ENCODE measurements around the gene IFNW1. TPM values are rescaled to one million over a fixed set of nuclear protein-coding genes. Genes with fewer than 3 reads are reported as not detected.
"Not testable (repeated sequence)": the region's sequence is repeated elsewhere in the genome, so short reads cannot be mapped to it uniquely, and the experiment has no call there.

IFNW1 gene
- not detected for polyA plus RNA-seq

GRCh38 chr9:21141427-21141882 is at the start of gene IFNW1:
TSS of gene IFNW1 (minus strand) at chr9:21141832. CDS start at chr9:21141570, 262 bp downstream.
- Histone ChIP-seq H3K27me3 (ENCODE audit: control insufficient read depth in 1 of 2, insufficient read depth in 2 of 2, low read length in 2 of 2) (no peaks in the 10 kb centered on the region), H3K4me1 (ENCODE audit: control insufficient read depth in 2 of 2, insufficient read depth in 2 of 2, low read length in 1 of 2) (no peaks in the 10 kb centered on the region), H3K9me3 (ENCODE audit: control insufficient read depth in 2 of 2, insufficient read depth in 1 of 2, low read depth in 1 of 2, low read length in 1 of 2) (no peaks in the 10 kb centered on the region), H3K27ac (ENCODE audit: low read depth in 2 of 2, low read length in 1 of 2) (no peak within 1 kb of the TSS), H3K4me3 (ENCODE audit: low read depth in 1 of 2, low read length in 2 of 2) (no peak within 1 kb of the TSS), H3K36me3 (ENCODE audit: control insufficient read depth in 2 of 2, insufficient read depth in 2 of 2, low read length in 1 of 2) (no peaks in the 10 kb centered on the region)
- WGBS, 2 donors, result 20 to 30% methylated on average over 1 of the region's 1 CpG

GRCh38 chr9:21187487-21187886 is 45.9 kb upstream of the IFNW1 start, which contains the start of gene IFNA4:
TSS of gene IFNA4 (minus strand) at chr9:21187587. CDS start at chr9:21187531, 56 bp downstream.
- 82 to 86% methylated on average over 3 of the region's 3 CpGs for WGBS, 2 donors

GRCh38 chr9:21182810-21183736 is 41.4 kb upstream of the IFNW1 start:
- not testable (repeated sequence) for H3K27me3 ChIP-seq (ENCODE audit: control insufficient read depth in 1 of 2, insufficient read depth in 2 of 2, low read length in 2 of 2); H3K9me3 ChIP-seq (ENCODE audit: control insufficient read depth in 2 of 2, insufficient read depth in 1 of 2, low read depth in 1 of 2, low read length in 1 of 2); H3K36me3 ChIP-seq (ENCODE audit: control insufficient read depth in 2 of 2, insufficient read depth in 2 of 2, low read length in 1 of 2); H3K27ac ChIP-seq (ENCODE audit: low read depth in 2 of 2, low read length in 1 of 2); H3K4me3 ChIP-seq (ENCODE audit: low read depth in 1 of 2, low read length in 2 of 2); H3K4me1 ChIP-seq (ENCODE audit: control insufficient read depth in 2 of 2, insufficient read depth in 2 of 2, low read length in 1 of 2)
- 43 to 49% methylated on average over 4 of the region's 4 CpGs for WGBS, 2 donors

More at GRCh38 chr9:21187487-21187886, 45.9 kb upstream of the IFNW1 start, which contains the start of gene IFNA4:
- H3K4me3 ChIP-seq (ENCODE audit: low read depth in 1 of 2, low read length in 2 of 2); H3K27ac ChIP-seq (ENCODE audit: low read depth in 2 of 2, low read length in 1 of 2); H3K36me3 ChIP-seq (ENCODE audit: control insufficient read depth in 2 of 2, insufficient read depth in 2 of 2, low read length in 1 of 2); H3K27me3 ChIP-seq (ENCODE audit: control insufficient read depth in 1 of 2, insufficient read depth in 2 of 2, low read length in 2 of 2); H3K9me3 ChIP-seq (ENCODE audit: control insufficient read depth in 2 of 2, insufficient read depth in 1 of 2, low read depth in 1 of 2, low read length in 1 of 2); H3K4me1 ChIP-seq (ENCODE audit: control insufficient read depth in 2 of 2, insufficient read depth in 2 of 2, low read length in 1 of 2): not testable (repeated sequence)

GRCh38 chr9:21174671-21175070 is 33.0 kb upstream of the IFNW1 start:
- H3K27ac ChIP-seq (ENCODE audit: low read depth in 2 of 2, low read length in 1 of 2), result no peak overlapping the region
- 82 to 90% methylated on average over 2 of the region's 2 CpGs for WGBS, 2 donors
- H3K4me3 ChIP-seq (ENCODE audit: low read depth in 1 of 2, low read length in 2 of 2), result no peak overlapping the region
- no peaks in the 10 kb centered on the region for H3K36me3 ChIP-seq (ENCODE audit: control insufficient read depth in 2 of 2, insufficient read depth in 2 of 2, low read length in 1 of 2)
- H3K4me1 ChIP-seq (ENCODE audit: control insufficient read depth in 2 of 2, insufficient read depth in 2 of 2, low read length in 1 of 2), result no peaks in the 10 kb centered on the region
- H3K9me3 ChIP-seq (ENCODE audit: control insufficient read depth in 2 of 2, insufficient read depth in 1 of 2, low read depth in 1 of 2, low read length in 1 of 2), result no peaks in the 10 kb centered on the region
- H3K27me3 ChIP-seq (ENCODE audit: control insufficient read depth in 1 of 2, insufficient read depth in 2 of 2, low read length in 2 of 2), result no peaks in the 10 kb centered on the region

GRCh38 chr9:21172156-21172555 is 30.5 kb upstream of the IFNW1 start:
- Histone ChIP-seq H3K9me3 (ENCODE audit: control insufficient read depth in 2 of 2, insufficient read depth in 1 of 2, low read depth in 1 of 2, low read length in 1 of 2) (no peaks in the 10 kb centered on the region), H3K27me3 (ENCODE audit: control insufficient read depth in 1 of 2, insufficient read depth in 2 of 2, low read length in 2 of 2) (no peaks in the 10 kb centered on the region), H3K4me3 (ENCODE audit: low read depth in 1 of 2, low read length in 2 of 2) (no peak overlapping the region), H3K36me3 (ENCODE audit: control insufficient read depth in 2 of 2, insufficient read depth in 2 of 2, low read length in 1 of 2) (no peaks in the 10 kb centered on the region), H3K27ac (ENCODE audit: low read depth in 2 of 2, low read length in 1 of 2) (no peak overlapping the region), H3K4me1 (ENCODE audit: control insufficient read depth in 2 of 2, insufficient read depth in 2 of 2, low read length in 1 of 2) (no peaks in the 10 kb centered on the region)
- 84 to 85% methylated on average over 3 of the region's 3 CpGs for WGBS, 2 donors

- Histone ChIP-seq H3K27me3 (ENCODE audit: control insufficient read depth in 1 of 2, insufficient read depth in 2 of 2, low read length in 2 of 2) (no peaks in the 10 kb centered on the region), H3K4me1 (ENCODE audit: control insufficient read depth in 2 of 2, insufficient read depth in 2 of 2, low read length in 1 of 2) (no peaks in the 10 kb centered on the region), H3K4me3 (ENCODE audit: low read depth in 1 of 2, low read length in 2 of 2) (no peak overlapping the region), H3K27ac (ENCODE audit: low read depth in 2 of 2, low read length in 1 of 2) (no peak overlapping the region), H3K9me3 (ENCODE audit: control insufficient read depth in 2 of 2, insufficient read depth in 1 of 2, low read depth in 1 of 2, low read length in 1 of 2) (no peaks in the 10 kb centered on the region), H3K36me3 (ENCODE audit: control insufficient read depth in 2 of 2, insufficient read depth in 2 of 2, low read length in 1 of 2) (no peaks in the 10 kb centered on the region)
- whole genome bisulfite sequencing, 2 donors, result 76 to 85% methylated on average over 1 of the region's 1 CpG
Measured at GRCh38 chr9:21171351-21171750, 29.7 kb upstream of the IFNW1 start.

GRCh38 chr9:21166560-21166959 is 24.9 kb upstream of the IFNW1 start, which contains the start of gene IFNA21:
TSS of gene IFNA21 (minus strand) at chr9:21166660. CDS start at chr9:21166612, 48 bp downstream.
- H3K36me3 ChIP-seq (ENCODE audit: control insufficient read depth in 2 of 2, insufficient read depth in 2 of 2, low read length in 1 of 2); H3K27me3 ChIP-seq (ENCODE audit: control insufficient read depth in 1 of 2, insufficient read depth in 2 of 2, low read length in 2 of 2); H3K4me1 ChIP-seq (ENCODE audit: control insufficient read depth in 2 of 2, insufficient read depth in 2 of 2, low read length in 1 of 2); H3K9me3 ChIP-seq (ENCODE audit: control insufficient read depth in 2 of 2, insufficient read depth in 1 of 2, low read depth in 1 of 2, low read length in 1 of 2); H3K4me3 ChIP-seq (ENCODE audit: low read depth in 1 of 2, low read length in 2 of 2); H3K27ac ChIP-seq (ENCODE audit: low read depth in 2 of 2, low read length in 1 of 2): not testable (repeated sequence)
- 73 to 88% methylated on average over 2 of the region's 2 CpGs for WGBS, 2 donors

- Histone ChIP-seq H3K9me3 (ENCODE audit: control insufficient read depth in 2 of 2, insufficient read depth in 1 of 2, low read depth in 1 of 2, low read length in 1 of 2) (no peaks in the 10 kb centered on the region), H3K36me3 (ENCODE audit: control insufficient read depth in 2 of 2, insufficient read depth in 2 of 2, low read length in 1 of 2) (no peaks in the 10 kb centered on the region), H3K27me3 (ENCODE audit: control insufficient read depth in 1 of 2, insufficient read depth in 2 of 2, low read length in 2 of 2) (no peaks in the 10 kb centered on the region), H3K4me3 (ENCODE audit: low read depth in 1 of 2, low read length in 2 of 2) (no peak overlapping the region), H3K4me1 (ENCODE audit: control insufficient read depth in 2 of 2, insufficient read depth in 2 of 2, low read length in 1 of 2) (no peaks in the 10 kb centered on the region), H3K27ac (ENCODE audit: low read depth in 2 of 2, low read length in 1 of 2) (no peak overlapping the region)
- 86 to 92% methylated on average over 1 of the region's 1 CpG for WGBS, 2 donors
Measured at GRCh38 chr9:21165516-21165915, 23.9 kb upstream of the IFNW1 start.

- Histone ChIP-seq H3K27ac (ENCODE audit: low read depth in 2 of 2, low read length in 1 of 2) (no peak overlapping the region), H3K4me1 (ENCODE audit: control insufficient read depth in 2 of 2, insufficient read depth in 2 of 2, low read length in 1 of 2) (no peaks in the 10 kb centered on the region), H3K27me3 (ENCODE audit: control insufficient read depth in 1 of 2, insufficient read depth in 2 of 2, low read length in 2 of 2) (no peaks in the 10 kb centered on the region), H3K4me3 (ENCODE audit: low read depth in 1 of 2, low read length in 2 of 2) (no peak overlapping the region), H3K9me3 (ENCODE audit: control insufficient read depth in 2 of 2, insufficient read depth in 1 of 2, low read depth in 1 of 2, low read length in 1 of 2) (no peaks in the 10 kb centered on the region), H3K36me3 (ENCODE audit: control insufficient read depth in 2 of 2, insufficient read depth in 2 of 2, low read length in 1 of 2) (no peaks in the 10 kb centered on the region)
- WGBS, 2 donors, result 5 to 9% methylated on average over 1 of the region's 1 CpG
Measured at GRCh38 chr9:21160178-21160577, 18.5 kb upstream of the IFNW1 start.

- H3K4me1 ChIP-seq (ENCODE audit: control insufficient read depth in 2 of 2, insufficient read depth in 2 of 2, low read length in 1 of 2), result no peaks in the 10 kb centered on the region
- 47 to 61% methylated on average over 2 of the region's 2 CpGs for WGBS, 2 donors
- no peaks in the 10 kb centered on the region for H3K36me3 ChIP-seq (ENCODE audit: control insufficient read depth in 2 of 2, insufficient read depth in 2 of 2, low read length in 1 of 2)
- no peak overlapping the region for H3K4me3 ChIP-seq (ENCODE audit: low read depth in 1 of 2, low read length in 2 of 2)
- no peaks in the 10 kb centered on the region for H3K27me3 ChIP-seq (ENCODE audit: control insufficient read depth in 1 of 2, insufficient read depth in 2 of 2, low read length in 2 of 2)
- H3K27ac ChIP-seq (ENCODE audit: low read depth in 2 of 2, low read length in 1 of 2), result no peak overlapping the region
- no peaks in the 10 kb centered on the region for H3K9me3 ChIP-seq (ENCODE audit: control insufficient read depth in 2 of 2, insufficient read depth in 1 of 2, low read depth in 1 of 2, low read length in 1 of 2)
Measured at GRCh38 chr9:21155501-21155900, 13.9 kb upstream of the IFNW1 start.

Data from esophagus (tissue), 2 donors.